ENCODE data around the gene TNFSF13.

Gene TNFSF13

GRCh38 chr17:7590743-7591142, 32.2 kb downstream of the TNFSF13 start:
- peak; percentile 74 for DNase-seq (ENCODE audit: low spot score)
- Histone ChIP-seq H2BK12ac (ENCODE audit: low read length) (no peak overlapping the region), H3K36me3 (replicated peaks in 1 of 2; ENCODE audit: control insufficient read depth in 2 of 2, insufficient read depth in 2 of 2, low read length in 2 of 2) (peaks cover 59 to 97% of the 10 kb centered on the region in 2 donors), H2BK15ac (ENCODE audit: low read length) (no peak overlapping the region), H2AFZ (ENCODE audit: low read length) (no peak overlapping the region), H2BK120ac (ENCODE audit: low read depth, low read length) (no peak overlapping the region), H3K4me1 (ENCODE audit: control insufficient read depth in 2 of 2, insufficient read depth in 1 of 2, low read depth in 1 of 2, low read length in 2 of 2) (peaks cover 11 to 35% of the 10 kb centered on the region in 2 donors), H3K18ac (ENCODE audit: low read length) (no peak overlapping the region), H3K27ac (replicated peaks; ENCODE audit: low read length) (peak overlapping the region; percentile 95), H3K23ac (ENCODE audit: low read depth, low read length, poor library complexity) (no peak overlapping the region), H4K91ac (ENCODE audit: low read depth, low read length, poor library complexity) (no peak overlapping the region), H3K9me3 (replicated peaks in 1 of 2; ENCODE audit: control insufficient read depth in 2 of 2, insufficient read depth in 1 of 2, low read depth in 1 of 2, low read length in 2 of 2) (no peaks in the 10 kb centered on the region), H3K4ac (ENCODE audit: low read length) (no peak overlapping the region), H3K9ac (ENCODE audit: low read depth, low read length, poor library complexity) (no peak overlapping the region), H3K79me1 (ENCODE audit: low read depth, low read length) (peaks cover 3% of the 10 kb centered on the region), H4K8ac (ENCODE audit: low read depth, low read length) (no peak overlapping the region), H2AK5ac (ENCODE audit: low read depth, low read length) (no peak overlapping the region), H3K4me3 (ENCODE audit: low read length in 2 of 2) (no peak overlapping the region), H3K27me3 (ENCODE audit: control insufficient read depth in 3 of 3, insufficient read depth in 3 of 3, low read depth in 1 of 3, low read length in 3 of 3) (no peaks in the 10 kb centered on the region), H3K4me2 (ENCODE audit: insufficient read depth, low read length, poor library complexity, severe bottlenecking) (peak overlapping the region; percentile 40), H2BK5ac (ENCODE audit: low read length) (no peak overlapping the region), H3K14ac (ENCODE audit: low read length) (no peak overlapping the region)
- WGBS, 2 donors (ENCODE audit: extremely low coverage in 2 of 2, insufficient read length in 2 of 2, insufficient replicate concordance in 1 of 2) = no CpG with 5 or more reads among the region's 4 CpGs

- H3K36me3 ChIP-seq (replicated peaks in 1 of 2; ENCODE audit: control insufficient read depth in 2 of 2, insufficient read depth in 2 of 2, low read length in 2 of 2) = peaks cover 60 to 99% of the 10 kb centered on the region in 2 donors
- H3K27me3 ChIP-seq (ENCODE audit: control insufficient read depth in 3 of 3, insufficient read depth in 3 of 3, low read depth in 1 of 3, low read length in 3 of 3) = no peaks in the 10 kb centered on the region
- peaks cover 2% of the 10 kb centered on the region for H3K79me1 ChIP-seq (ENCODE audit: low read depth, low read length)
- H4K91ac ChIP-seq (ENCODE audit: low read depth, low read length, poor library complexity) = peak overlapping the region; percentile 61
- H2BK5ac ChIP-seq (ENCODE audit: low read length) = peak overlapping the region; percentile 82
- H3K4me3 ChIP-seq (ENCODE audit: low read length in 2 of 2) = no peak overlapping the region
- H3K4ac ChIP-seq (ENCODE audit: low read length) = peak overlapping the region; percentile 56
- no peak overlapping the region for H3K14ac ChIP-seq (ENCODE audit: low read length)
- no peak overlapping the region for H3K23ac ChIP-seq (ENCODE audit: low read depth, low read length, poor library complexity)
- H2BK120ac ChIP-seq (ENCODE audit: low read depth, low read length) = peak overlapping the region; percentile 33
- H2AFZ ChIP-seq (ENCODE audit: low read length) = no peak overlapping the region
- H4K8ac ChIP-seq (ENCODE audit: low read depth, low read length) = no peak overlapping the region
- peak overlapping the region; percentile 33 for H2AK5ac ChIP-seq (ENCODE audit: low read depth, low read length)
- no peak overlapping the region for H3K9ac ChIP-seq (ENCODE audit: low read depth, low read length, poor library complexity)
- peak overlapping the region; percentile 94 for H3K18ac ChIP-seq (ENCODE audit: low read length)
- peaks cover 11 to 35% of the 10 kb centered on the region in 2 donors for H3K4me1 ChIP-seq (ENCODE audit: control insufficient read depth in 2 of 2, insufficient read depth in 1 of 2, low read depth in 1 of 2, low read length in 2 of 2)
- WGBS, 2 donors (ENCODE audit: extremely low coverage in 2 of 2, insufficient read length in 2 of 2, insufficient replicate concordance in 1 of 2) = no CpG with 5 or more reads among the region's 5 CpGs
- no peak for DNase-seq (ENCODE audit: low spot score)
- peak overlapping the region; percentile 95 for H3K27ac ChIP-seq (replicated peaks; ENCODE audit: low read length)
- H2BK15ac ChIP-seq (ENCODE audit: low read length) = peak overlapping the region; percentile 10
- H2BK12ac ChIP-seq (ENCODE audit: low read length) = peak overlapping the region; percentile 33
- no peaks in the 10 kb centered on the region for H3K9me3 ChIP-seq (replicated peaks in 1 of 2; ENCODE audit: control insufficient read depth in 2 of 2, insufficient read depth in 1 of 2, low read depth in 1 of 2, low read length in 2 of 2)
- no peak overlapping the region for H3K4me2 ChIP-seq (ENCODE audit: insufficient read depth, low read length, poor library complexity, severe bottlenecking)
These were observed 33.0 kb downstream of the TNFSF13 start for GRCh38 chr17:7591596-7591995.

- H3K4ac ChIP-seq (ENCODE audit: low read length) = no peak overlapping the region
- no peak overlapping the region for H2AFZ ChIP-seq (ENCODE audit: low read length)
- H2BK15ac ChIP-seq (ENCODE audit: low read length) = peak overlapping the region; percentile 83
- no CpG with 5 or more reads among the region's 23 CpGs for WGBS, 2 donors (ENCODE audit: extremely low coverage in 2 of 2, insufficient read length in 2 of 2, insufficient replicate concordance in 1 of 2)
- H3K36me3 ChIP-seq (replicated peaks in 1 of 2; ENCODE audit: control insufficient read depth in 2 of 2, insufficient read depth in 2 of 2, low read length in 2 of 2) = peaks cover 52 to 99% of the 10 kb centered on the region in 2 donors
- no peaks in the 10 kb centered on the region for H3K27me3 ChIP-seq (ENCODE audit: control insufficient read depth in 3 of 3, insufficient read depth in 3 of 3, low read depth in 1 of 3, low read length in 3 of 3)
- no peak overlapping the region for H3K4me3 ChIP-seq (ENCODE audit: low read length in 2 of 2)
- H4K8ac ChIP-seq (ENCODE audit: low read depth, low read length) = no peak overlapping the region
- H3K18ac ChIP-seq (ENCODE audit: low read length) = peak overlapping the region; percentile 49
- H2BK120ac ChIP-seq (ENCODE audit: low read depth, low read length) = peak overlapping the region; percentile 13
- H2BK12ac ChIP-seq (ENCODE audit: low read length) = no peak overlapping the region
- no peak for DNase-seq (ENCODE audit: low spot score)
- H3K23ac ChIP-seq (ENCODE audit: low read depth, low read length, poor library complexity) = no peak overlapping the region
- peaks cover 11 to 35% of the 10 kb centered on the region in 2 donors for H3K4me1 ChIP-seq (ENCODE audit: control insufficient read depth in 2 of 2, insufficient read depth in 1 of 2, low read depth in 1 of 2, low read length in 2 of 2)
- H3K9ac ChIP-seq (ENCODE audit: low read depth, low read length, poor library complexity) = no peak overlapping the region
- no peaks in the 10 kb centered on the region for H3K9me3 ChIP-seq (replicated peaks in 1 of 2; ENCODE audit: control insufficient read depth in 2 of 2, insufficient read depth in 1 of 2, low read depth in 1 of 2, low read length in 2 of 2)
- H4K91ac ChIP-seq (ENCODE audit: low read depth, low read length, poor library complexity) = no peak overlapping the region
- H2BK5ac ChIP-seq (ENCODE audit: low read length) = no peak overlapping the region
- no peak overlapping the region for H3K4me2 ChIP-seq (ENCODE audit: insufficient read depth, low read length, poor library complexity, severe bottlenecking)
- H3K14ac ChIP-seq (ENCODE audit: low read length) = no peak overlapping the region
- peak overlapping the region; percentile 95 for H3K27ac ChIP-seq (replicated peaks; ENCODE audit: low read length)
- no peak overlapping the region for H2AK5ac ChIP-seq (ENCODE audit: low read depth, low read length)
- H3K79me1 ChIP-seq (ENCODE audit: low read depth, low read length) = no peaks in the 10 kb centered on the region
These were observed 34.0 kb downstream of the TNFSF13 start for GRCh38 chr17:7592422-7593021.

DNA sequence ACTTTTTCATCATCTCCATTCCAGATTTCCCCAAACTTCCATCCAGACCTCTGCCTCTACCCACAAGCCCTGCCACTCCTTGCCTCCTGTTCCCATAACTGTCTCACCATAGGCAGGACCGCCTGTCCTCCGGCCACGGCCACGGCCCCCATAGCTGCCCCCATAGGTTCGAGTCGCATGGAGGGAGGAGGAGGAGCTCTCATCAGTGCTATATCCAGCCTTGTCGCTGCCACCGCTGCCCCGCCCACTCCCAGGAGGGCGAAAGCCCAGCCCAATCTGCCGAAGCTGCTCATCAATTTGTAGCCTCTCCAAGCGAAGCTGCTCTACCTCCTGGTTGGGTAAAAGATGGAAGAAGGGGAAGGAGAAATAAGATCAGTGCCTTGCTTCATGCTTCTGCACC, 34.7 kb downstream of the TNFSF13 start:
- Histone ChIP-seq H3K4ac (ENCODE audit: low read length) (no peak overlapping the region), H3K27ac (replicated peaks; ENCODE audit: low read length) (peak overlapping the region; percentile 49), H4K8ac (ENCODE audit: low read depth, low read length) (no peak overlapping the region), H2AFZ (ENCODE audit: low read length) (no peak overlapping the region), H3K36me3 (replicated peaks in 1 of 2; ENCODE audit: control insufficient read depth in 2 of 2, insufficient read depth in 2 of 2, low read length in 2 of 2) (peaks cover 50 to 93% of the 10 kb centered on the region in 2 donors), H3K18ac (ENCODE audit: low read length) (no peak overlapping the region), H2BK12ac (ENCODE audit: low read length) (no peak overlapping the region), H3K79me1 (ENCODE audit: low read depth, low read length) (no peaks in the 10 kb centered on the region), H3K9me3 (replicated peaks in 1 of 2; ENCODE audit: control insufficient read depth in 2 of 2, insufficient read depth in 1 of 2, low read depth in 1 of 2, low read length in 2 of 2) (no peaks in the 10 kb centered on the region), H3K27me3 (ENCODE audit: control insufficient read depth in 3 of 3, insufficient read depth in 3 of 3, low read depth in 1 of 3, low read length in 3 of 3) (no peaks in the 10 kb centered on the region), H3K4me3 (ENCODE audit: low read length in 2 of 2) (no peak overlapping the region), H2BK15ac (ENCODE audit: low read length) (no peak overlapping the region), H3K23ac (ENCODE audit: low read depth, low read length, poor library complexity) (no peak overlapping the region), H3K9ac (ENCODE audit: low read depth, low read length, poor library complexity) (peak overlapping the region; percentile 36), H2AK5ac (ENCODE audit: low read depth, low read length) (no peak overlapping the region), H3K14ac (ENCODE audit: low read length) (no peak overlapping the region), H4K91ac (ENCODE audit: low read depth, low read length, poor library complexity) (peak overlapping the region; percentile 2), H2BK5ac (ENCODE audit: low read length) (no peak overlapping the region), H3K4me2 (ENCODE audit: insufficient read depth, low read length, poor library complexity, severe bottlenecking) (no peak overlapping the region), H2BK120ac (ENCODE audit: low read depth, low read length) (no peak overlapping the region), H3K4me1 (ENCODE audit: control insufficient read depth in 2 of 2, insufficient read depth in 1 of 2, low read depth in 1 of 2, low read length in 2 of 2) (peaks cover 11 to 34% of the 10 kb centered on the region in 2 donors)
- no peak for DNase-seq (ENCODE audit: low spot score)
- WGBS, 2 donors (ENCODE audit: extremely low coverage in 2 of 2, insufficient read length in 2 of 2, insufficient replicate concordance in 1 of 2) = no CpG with 5 or more reads among the region's 12 CpGs
